A673 (cell line): ENCODE results near the gene CDYL2.

ENCODE experiments used
- EZH2 ChIP-seq: fragments of 200-600 bp; sonication (generic); IDR thresholded peaks from 2 replicates; pipeline ENCODE4 v1.6.1; 2017; ENCODE audit warnings: borderline replicate concordance, low read depth, mild to moderate bottlenecking, mixed read lengths, antibody characterized with exemption, low read length; ENCODE audit not compliant: poor library complexity, severe bottlenecking
- TF ChIP-seq, protein P1 (sequence below): fragments of 300-800, 200-600 bp; sonication (generic); conservative IDR thresholded peaks from 2 replicates; pipeline ENCODE4 v1.5.1; 2017; ENCODE audit warnings: low read depth, mild to moderate bottlenecking, antibody characterized with exemption, low read length, moderate library complexity, mixed read lengths

DNA sequence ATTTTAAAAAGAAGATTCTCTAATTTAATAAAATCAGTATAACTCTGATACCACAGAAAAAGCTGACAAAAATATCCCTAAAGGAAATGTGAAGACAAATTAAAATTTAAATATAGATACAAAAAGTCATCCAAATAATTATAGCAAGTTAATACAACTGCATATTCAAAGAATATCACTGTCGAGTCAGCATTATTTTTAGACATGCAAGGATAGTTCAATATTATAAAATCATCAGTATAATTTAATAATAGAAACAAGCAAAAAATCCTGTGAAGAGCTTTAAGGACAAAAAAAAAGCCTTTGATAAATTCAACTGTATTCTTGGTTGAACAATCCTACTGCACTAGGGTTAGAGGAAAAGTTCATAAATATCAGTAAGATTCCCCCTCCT, 21.0 kb upstream of the CDYL2 start:
- TF ChIP-seq EZH2: no peak
- TF ChIP-seq, protein P1, sequence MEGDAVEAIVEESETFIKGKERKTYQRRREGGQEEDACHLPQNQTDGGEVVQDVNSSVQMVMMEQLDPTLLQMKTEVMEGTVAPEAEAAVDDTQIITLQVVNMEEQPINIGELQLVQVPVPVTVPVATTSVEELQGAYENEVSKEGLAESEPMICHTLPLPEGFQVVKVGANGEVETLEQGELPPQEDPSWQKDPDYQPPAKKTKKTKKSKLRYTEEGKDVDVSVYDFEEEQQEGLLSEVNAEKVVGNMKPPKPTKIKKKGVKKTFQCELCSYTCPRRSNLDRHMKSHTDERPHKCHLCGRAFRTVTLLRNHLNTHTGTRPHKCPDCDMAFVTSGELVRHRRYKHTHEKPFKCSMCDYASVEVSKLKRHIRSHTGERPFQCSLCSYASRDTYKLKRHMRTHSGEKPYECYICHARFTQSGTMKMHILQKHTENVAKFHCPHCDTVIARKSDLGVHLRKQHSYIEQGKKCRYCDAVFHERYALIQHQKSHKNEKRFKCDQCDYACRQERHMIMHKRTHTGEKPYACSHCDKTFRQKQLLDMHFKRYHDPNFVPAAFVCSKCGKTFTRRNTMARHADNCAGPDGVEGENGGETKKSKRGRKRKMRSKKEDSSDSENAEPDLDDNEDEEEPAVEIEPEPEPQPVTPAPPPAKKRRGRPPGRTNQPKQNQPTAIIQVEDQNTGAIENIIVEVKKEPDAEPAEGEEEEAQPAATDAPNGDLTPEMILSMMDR: no peak
